ENCODE results near the gene ANKRD44.

DNA sequence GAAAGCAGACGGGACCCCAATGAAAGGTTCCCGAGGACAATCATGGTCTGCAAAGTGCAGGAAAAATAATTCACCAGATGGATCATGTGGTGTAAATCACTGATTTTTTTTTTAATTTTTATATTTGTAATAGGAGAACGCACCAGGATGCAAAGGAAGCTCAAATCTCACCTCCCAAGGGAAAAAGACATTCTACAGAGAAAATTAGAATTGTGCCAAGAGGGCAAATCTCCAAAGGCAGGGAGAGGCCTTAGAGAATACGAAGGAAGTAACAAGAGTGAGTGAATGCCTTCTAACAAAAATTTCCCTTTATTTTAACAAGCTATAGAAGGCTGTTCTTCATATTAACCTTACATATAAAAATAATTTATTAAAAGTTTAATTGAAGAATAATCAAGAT, 90.9 kb downstream of the ANKRD44 start:
- TF ChIP-seq, protein P1, sequence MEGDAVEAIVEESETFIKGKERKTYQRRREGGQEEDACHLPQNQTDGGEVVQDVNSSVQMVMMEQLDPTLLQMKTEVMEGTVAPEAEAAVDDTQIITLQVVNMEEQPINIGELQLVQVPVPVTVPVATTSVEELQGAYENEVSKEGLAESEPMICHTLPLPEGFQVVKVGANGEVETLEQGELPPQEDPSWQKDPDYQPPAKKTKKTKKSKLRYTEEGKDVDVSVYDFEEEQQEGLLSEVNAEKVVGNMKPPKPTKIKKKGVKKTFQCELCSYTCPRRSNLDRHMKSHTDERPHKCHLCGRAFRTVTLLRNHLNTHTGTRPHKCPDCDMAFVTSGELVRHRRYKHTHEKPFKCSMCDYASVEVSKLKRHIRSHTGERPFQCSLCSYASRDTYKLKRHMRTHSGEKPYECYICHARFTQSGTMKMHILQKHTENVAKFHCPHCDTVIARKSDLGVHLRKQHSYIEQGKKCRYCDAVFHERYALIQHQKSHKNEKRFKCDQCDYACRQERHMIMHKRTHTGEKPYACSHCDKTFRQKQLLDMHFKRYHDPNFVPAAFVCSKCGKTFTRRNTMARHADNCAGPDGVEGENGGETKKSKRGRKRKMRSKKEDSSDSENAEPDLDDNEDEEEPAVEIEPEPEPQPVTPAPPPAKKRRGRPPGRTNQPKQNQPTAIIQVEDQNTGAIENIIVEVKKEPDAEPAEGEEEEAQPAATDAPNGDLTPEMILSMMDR (IDR thresholded peaks at IDR 0.05), result no peak
- TF ChIP-seq RELA (CRISPR knock-in tag; IDR thresholded peaks at IDR 0.05; ENCODE audit: borderline replicate concordance) (no peak), FOXJ3 (CRISPR knock-in tag; IDR thresholded peaks at IDR 0.05; ENCODE audit: borderline replicate concordance) (no peak), CREM (CRISPR knock-in tag; IDR thresholded peaks at IDR 0.05) (no peak), SOX15 (CRISPR knock-in tag; IDR thresholded peaks at IDR 0.05) (no peak), NR2C2 (CRISPR knock-in tag; IDR thresholded peaks at IDR 0.05) (no peak), ZNF121 (CRISPR knock-in tag; IDR thresholded peaks at IDR 0.05) (no peak)
- TF ChIP-seq, protein P2, sequence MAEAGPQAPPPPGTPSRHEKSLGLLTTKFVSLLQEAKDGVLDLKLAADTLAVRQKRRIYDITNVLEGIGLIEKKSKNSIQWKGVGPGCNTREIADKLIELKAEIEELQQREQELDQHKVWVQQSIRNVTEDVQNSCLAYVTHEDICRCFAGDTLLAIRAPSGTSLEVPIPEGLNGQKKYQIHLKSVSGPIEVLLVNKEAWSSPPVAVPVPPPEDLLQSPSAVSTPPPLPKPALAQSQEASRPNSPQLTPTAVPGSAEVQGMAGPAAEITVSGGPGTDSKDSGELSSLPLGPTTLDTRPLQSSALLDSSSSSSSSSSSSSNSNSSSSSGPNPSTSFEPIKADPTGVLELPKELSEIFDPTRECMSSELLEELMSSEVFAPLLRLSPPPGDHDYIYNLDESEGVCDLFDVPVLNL (CRISPR knock-in tag; IDR thresholded peaks at IDR 0.05; ENCODE audit: borderline replicate concordance, low read depth), result no peak
- TF ChIP-seq, protein P3, sequence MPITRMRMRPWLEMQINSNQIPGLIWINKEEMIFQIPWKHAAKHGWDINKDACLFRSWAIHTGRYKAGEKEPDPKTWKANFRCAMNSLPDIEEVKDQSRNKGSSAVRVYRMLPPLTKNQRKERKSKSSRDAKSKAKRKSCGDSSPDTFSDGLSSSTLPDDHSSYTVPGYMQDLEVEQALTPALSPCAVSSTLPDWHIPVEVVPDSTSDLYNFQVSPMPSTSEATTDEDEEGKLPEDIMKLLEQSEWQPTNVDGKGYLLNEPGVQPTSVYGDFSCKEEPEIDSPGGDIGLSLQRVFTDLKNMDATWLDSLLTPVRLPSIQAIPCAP (CRISPR knock-in tag; IDR thresholded peaks at IDR 0.05), result no peak
- TF ChIP-seq, protein P4, sequence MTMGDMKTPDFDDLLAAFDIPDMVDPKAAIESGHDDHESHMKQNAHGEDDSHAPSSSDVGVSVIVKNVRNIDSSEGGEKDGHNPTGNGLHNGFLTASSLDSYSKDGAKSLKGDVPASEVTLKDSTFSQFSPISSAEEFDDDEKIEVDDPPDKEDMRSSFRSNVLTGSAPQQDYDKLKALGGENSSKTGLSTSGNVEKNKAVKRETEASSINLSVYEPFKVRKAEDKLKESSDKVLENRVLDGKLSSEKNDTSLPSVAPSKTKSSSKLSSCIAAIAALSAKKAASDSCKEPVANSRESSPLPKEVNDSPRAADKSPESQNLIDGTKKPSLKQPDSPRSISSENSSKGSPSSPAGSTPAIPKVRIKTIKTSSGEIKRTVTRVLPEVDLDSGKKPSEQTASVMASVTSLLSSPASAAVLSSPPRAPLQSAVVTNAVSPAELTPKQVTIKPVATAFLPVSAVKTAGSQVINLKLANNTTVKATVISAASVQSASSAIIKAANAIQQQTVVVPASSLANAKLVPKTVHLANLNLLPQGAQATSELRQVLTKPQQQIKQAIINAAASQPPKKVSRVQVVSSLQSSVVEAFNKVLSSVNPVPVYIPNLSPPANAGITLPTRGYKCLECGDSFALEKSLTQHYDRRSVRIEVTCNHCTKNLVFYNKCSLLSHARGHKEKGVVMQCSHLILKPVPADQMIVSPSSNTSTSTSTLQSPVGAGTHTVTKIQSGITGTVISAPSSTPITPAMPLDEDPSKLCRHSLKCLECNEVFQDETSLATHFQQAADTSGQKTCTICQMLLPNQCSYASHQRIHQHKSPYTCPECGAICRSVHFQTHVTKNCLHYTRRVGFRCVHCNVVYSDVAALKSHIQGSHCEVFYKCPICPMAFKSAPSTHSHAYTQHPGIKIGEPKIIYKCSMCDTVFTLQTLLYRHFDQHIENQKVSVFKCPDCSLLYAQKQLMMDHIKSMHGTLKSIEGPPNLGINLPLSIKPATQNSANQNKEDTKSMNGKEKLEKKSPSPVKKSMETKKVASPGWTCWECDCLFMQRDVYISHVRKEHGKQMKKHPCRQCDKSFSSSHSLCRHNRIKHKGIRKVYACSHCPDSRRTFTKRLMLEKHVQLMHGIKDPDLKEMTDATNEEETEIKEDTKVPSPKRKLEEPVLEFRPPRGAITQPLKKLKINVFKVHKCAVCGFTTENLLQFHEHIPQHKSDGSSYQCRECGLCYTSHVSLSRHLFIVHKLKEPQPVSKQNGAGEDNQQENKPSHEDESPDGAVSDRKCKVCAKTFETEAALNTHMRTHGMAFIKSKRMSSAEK (CRISPR knock-in tag; IDR thresholded peaks at IDR 0.05; ENCODE audit: borderline replicate concordance), result no peak
- TF ChIP-seq, protein P5, sequence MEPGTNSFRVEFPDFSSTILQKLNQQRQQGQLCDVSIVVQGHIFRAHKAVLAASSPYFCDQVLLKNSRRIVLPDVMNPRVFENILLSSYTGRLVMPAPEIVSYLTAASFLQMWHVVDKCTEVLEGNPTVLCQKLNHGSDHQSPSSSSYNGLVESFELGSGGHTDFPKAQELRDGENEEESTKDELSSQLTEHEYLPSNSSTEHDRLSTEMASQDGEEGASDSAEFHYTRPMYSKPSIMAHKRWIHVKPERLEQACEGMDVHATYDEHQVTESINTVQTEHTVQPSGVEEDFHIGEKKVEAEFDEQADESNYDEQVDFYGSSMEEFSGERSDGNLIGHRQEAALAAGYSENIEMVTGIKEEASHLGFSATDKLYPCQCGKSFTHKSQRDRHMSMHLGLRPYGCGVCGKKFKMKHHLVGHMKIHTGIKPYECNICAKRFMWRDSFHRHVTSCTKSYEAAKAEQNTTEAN (CRISPR knock-in tag; IDR thresholded peaks at IDR 0.05), result no peak
- TF ChIP-seq, protein P6, sequence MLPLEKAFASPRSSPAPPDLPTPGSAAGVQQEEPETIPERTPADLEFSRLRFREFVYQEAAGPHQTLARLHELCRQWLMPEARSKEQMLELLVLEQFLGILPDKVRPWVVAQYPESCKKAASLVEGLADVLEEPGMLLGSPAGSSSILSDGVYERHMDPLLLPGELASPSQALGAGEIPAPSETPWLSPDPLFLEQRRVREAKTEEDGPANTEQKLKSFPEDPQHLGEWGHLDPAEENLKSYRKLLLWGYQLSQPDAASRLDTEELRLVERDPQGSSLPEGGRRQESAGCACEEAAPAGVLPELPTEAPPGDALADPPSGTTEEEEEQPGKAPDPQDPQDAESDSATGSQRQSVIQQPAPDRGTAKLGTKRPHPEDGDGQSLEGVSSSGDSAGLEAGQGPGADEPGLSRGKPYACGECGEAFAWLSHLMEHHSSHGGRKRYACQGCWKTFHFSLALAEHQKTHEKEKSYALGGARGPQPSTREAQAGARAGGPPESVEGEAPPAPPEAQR (CRISPR knock-in tag; IDR thresholded peaks at IDR 0.05), result no peak
- TF ChIP-seq, protein P7, sequence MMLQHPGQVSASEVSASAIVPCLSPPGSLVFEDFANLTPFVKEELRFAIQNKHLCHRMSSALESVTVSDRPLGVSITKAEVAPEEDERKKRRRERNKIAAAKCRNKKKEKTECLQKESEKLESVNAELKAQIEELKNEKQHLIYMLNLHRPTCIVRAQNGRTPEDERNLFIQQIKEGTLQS (CRISPR knock-in tag; conservative IDR thresholded peaks at IDR 0.05), result no peak
- TF ChIP-seq, protein P8, sequence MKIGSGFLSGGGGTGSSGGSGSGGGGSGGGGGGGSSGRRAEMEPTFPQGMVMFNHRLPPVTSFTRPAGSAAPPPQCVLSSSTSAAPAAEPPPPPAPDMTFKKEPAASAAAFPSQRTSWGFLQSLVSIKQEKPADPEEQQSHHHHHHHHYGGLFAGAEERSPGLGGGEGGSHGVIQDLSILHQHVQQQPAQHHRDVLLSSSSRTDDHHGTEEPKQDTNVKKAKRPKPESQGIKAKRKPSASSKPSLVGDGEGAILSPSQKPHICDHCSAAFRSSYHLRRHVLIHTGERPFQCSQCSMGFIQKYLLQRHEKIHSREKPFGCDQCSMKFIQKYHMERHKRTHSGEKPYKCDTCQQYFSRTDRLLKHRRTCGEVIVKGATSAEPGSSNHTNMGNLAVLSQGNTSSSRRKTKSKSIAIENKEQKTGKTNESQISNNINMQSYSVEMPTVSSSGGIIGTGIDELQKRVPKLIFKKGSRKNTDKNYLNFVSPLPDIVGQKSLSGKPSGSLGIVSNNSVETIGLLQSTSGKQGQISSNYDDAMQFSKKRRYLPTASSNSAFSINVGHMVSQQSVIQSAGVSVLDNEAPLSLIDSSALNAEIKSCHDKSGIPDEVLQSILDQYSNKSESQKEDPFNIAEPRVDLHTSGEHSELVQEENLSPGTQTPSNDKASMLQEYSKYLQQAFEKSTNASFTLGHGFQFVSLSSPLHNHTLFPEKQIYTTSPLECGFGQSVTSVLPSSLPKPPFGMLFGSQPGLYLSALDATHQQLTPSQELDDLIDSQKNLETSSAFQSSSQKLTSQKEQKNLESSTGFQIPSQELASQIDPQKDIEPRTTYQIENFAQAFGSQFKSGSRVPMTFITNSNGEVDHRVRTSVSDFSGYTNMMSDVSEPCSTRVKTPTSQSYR (CRISPR knock-in tag; IDR thresholded peaks at IDR 0.05), result no peak
